HCEC 1CT (cell line): ENCODE results near the gene RFWD3.
"Not testable (repeated sequence)": the region's sequence is repeated elsewhere in the genome, so short reads cannot be mapped to it uniquely, and the experiment has no call there.

Source experiments
- DNase-seq: peaks from one replicate; pipeline ENCODE4 v3.0.0-alpha.2; 2017

Gene RFWD3

DNA sequence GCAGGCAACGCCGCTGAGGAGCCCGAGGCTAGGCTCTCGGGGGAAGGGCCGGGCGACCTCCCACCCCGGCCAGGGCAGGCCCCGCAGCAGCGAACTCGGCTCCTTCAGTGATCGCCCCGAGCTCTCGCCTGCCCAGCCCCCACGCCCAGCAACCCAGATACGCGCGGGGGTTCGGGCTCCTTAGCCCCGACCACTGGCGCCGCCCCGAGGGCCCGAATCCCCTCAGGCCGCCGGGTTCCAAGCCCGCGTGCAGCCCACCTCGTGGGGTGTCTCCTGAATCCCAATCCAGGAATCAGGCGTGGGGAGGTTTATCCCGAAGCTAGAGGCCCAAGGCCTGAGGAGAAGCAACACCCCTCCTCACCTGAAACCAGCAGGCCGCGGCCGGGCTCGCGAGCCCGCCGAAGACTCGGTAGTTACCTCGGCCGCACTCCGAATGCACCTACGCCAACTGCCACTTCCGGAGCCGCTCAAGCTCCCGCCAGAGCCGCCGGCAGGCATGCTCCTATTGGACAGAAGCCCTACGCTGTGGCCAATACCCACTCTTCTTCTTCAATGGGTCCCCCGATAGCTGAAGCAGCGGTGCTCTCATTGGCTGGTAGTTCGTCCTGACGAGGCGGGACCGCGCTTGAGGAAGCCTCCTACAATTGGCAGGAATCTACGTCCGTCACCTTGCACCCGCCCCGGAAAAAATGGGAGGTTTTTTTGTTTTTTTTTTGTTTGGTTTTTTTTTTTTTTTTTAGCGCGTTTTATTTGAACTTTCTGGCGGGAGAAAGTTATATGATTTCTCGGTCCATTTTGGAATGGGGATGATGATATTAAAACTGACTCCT is at the start of gene RFWD3:
RFWD3 (minus strand) TSS at position 453 of the 830 bp plus-strand sequence. CDS start 5,428 bp downstream, outside the sequence.
- DNase-seq: peak; percentile 99

DNA sequence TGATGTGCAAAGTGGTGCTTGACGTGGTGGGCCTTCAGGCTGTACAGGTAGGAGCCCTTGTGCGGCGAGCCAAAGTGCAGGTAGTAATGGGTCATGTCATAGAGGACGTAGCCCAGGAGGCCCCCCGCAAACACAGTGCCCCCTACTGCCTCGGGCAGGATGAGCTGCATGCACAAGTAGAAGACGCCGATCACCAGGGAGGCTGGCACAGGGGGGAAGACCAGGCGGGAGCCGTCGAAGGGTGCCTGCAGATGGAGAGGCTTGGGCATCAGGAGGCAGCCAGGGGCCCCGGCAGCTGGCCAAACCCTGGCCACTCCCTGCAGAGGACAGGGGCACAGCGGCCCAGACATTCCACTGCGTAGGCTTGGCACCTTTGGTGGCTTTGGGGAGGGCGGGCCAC is 49.7 kb upstream of the RFWD3 start:
- DNase-seq: no peak

DNA sequence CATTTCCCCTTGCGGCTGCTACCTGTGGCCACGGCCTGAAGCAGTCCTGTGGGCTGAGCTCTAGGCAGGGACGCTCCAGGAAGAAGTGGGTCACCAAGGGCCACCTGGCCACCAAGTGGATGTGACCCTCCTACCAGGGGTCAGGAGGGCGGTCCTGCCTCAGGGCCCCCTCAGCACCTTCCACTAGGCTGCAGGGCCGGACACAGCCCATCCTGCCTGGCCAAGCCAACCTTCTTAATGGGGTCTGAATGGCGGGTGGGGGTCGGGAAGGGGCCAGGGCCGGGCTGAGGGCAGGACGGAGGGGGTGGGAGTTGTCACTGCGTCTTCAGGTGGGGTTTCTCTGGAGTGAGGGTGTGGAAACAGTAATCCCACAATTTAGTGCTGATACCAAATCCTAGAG is 47.2 kb upstream of the RFWD3 start:
- DNase-seq: no peak

DNA sequence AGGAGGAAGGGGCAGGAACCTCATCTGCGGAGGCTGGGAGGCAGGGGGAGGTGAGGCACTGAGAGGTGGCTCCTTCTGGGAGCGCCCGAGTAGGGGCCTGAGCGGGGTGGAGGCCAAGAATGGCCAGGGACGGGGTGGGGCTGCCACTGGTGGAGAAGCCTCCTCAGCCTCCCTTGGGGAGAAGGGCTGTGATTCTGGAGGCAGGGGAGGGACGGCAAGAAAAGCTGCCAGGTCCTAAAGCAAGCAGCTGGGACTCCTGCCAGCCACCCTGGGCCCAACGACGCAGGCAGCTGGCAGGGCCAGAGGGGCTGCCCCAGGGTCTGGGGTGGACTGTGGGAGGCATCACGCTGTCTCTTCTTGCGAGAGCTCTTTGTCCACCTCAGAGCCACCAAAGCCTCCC is 46.6 kb upstream of the RFWD3 start:
- DNase-seq: no peak

DNA sequence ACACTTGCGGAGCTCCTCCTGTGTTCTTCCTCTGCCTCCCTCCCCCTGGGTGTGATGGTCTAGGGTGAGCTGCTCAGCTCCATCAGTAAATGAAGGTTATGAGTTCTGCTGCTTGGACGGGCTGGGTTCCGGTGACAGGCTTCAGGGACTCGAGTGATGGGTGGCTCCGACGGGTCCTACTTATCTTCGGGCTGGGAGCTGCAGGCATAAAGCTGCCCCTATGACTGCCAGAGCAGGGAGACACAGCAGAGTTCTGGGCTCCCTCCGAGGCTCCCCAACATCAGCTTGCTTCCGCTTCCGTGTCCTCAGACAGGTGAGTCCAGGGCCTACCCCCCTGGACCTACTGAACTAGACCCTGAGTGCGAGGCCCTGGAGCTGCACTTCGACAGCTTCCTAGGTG is 45.3 kb upstream of the RFWD3 start:
- DNase-seq: no peak

- no peak for DNase-seq
Measured at GRCh38 chr16:74710401-74710800, 43.7 kb upstream of the RFWD3 start.

DNA sequence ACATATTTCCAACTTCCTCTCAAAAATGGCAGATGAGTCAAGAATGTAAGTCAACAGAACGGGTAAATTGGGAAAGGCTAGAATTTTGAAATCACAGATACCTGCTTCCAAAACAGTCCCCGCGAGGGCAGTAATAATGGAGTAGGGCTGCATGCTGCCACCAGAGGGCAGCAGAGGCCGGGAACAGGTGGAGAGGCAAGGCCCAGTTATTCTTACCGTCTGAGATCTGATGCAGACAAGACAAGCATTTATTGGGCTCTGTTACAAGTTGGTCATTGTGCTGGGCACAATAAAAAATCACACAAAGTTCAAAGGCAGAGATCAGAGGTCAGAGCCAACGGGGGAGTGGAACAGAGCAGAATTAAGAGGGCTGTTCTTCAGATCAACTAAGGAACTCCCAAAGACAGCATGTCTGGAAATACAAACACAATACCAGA is 42.8 kb upstream of the RFWD3 start:
- peak; percentile 58 for DNase-seq

DNA sequence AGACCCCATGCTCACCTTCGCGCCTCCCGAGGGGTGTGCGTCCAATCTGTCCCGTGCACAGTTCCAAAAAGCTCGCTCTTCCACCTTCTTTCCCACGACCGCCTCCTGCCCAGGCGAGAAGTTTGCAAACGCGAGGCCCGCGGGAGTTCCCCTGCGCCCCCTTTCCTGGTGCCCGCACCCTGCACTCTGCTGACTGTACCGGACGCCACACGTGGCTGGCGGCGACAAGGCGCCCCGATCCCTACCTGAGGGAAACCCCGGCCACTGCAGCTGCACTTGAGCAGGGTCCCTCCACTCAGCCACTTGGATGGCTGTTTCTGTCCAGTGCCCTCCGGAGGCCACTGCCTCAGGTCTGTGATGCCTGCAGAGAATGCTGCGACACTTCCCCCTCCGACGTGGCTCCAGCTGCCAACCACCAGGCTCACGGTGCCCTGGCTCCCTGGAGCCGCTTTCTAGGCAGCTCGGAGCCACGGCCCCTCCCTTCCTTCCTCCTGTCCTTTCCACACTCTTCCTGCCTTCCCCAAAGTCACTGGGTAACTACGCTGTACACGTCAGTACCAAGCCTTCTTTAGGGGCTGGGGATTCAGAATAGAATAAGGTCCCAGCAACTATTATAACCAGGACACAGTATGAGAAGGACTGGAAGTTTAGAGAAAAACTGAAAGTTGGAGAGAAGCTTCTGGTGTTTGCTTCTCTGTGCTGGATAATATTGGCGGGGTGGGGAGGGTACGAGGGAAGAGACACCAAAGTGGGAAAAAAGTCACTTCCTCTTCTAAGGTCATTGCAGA is 34.0 kb upstream of the RFWD3 start, which contains the start of gene MLKL:
MLKL (minus strand) TSS at position 425 of the 788 bp plus-strand sequence. CDS start 5,105 bp downstream, outside the sequence.
- DNase-seq: peak; percentile 56

GRCh38 chr16:74700116-74700437 is 33.4 kb upstream of the RFWD3 start:
- DNase-seq: no peak

DNA sequence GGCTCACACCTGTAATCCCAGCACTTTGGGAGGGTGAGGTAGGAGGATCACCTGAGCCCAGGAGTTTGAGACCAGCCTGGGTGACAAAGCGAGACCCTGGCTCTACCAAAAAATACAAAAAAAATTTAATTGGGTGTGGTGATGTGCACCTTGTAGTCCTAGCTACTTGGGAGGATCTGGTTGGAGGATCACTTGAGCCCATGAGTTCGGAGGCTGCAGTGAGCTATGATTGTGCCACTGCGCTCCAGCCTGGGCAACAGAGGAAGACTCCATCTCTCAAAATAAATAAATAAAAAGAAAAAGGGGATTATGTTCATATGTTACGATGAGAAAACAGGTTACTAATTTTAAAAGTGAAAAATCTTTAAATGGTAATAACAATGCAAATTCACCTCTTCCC is 33.0 kb upstream of the RFWD3 start:
- no peak for DNase-seq

- DNase-seq: peak; percentile 18
Measured at GRCh38 chr16:74698222-74698621, 31.5 kb upstream of the RFWD3 start.

DNA sequence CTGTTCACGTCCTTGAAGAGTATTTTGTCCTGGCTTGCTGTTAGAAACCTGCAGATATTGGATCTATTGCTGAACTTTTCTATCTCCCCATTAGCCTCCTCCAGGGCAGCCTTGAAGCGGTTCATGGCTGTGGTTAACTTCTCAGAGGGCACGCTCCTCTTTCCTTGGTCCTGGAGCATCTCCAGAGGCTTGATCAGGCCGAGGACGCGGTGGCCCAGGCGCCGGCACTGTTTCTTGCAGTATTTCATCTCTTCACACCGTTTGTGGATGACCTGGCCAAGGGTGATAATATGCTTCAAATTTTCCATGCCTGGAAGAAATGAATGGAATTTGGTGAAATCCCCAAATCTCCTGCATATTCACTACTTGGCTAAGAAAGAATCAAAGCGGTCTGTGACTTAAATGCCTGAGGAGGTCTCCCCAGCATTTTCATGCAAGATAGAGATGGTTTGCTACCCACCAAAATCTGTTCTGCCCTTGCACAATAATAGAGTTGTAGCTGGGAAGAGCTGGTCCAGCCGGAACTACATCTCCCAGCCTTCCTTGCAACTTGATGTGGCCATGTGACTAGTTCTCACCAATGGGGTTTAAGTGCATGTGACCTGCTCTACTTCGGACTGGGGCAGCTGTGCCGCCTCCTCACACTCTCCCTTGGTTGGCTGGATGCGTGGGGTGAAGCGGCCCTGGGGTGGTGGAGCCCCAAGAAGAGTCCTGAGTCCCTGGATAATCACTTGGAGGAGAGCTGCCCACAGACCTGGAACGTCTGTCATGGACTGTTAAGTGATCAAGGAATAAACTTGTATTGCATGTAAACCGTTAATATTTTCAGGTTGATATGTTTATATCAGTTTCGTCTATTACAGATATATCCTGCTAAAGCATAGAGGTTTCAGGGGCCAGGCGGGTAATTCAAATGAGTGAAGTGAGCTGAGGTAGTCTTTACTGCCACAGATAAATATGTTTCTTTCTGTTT is 29.1 kb upstream of the RFWD3 start:
- peak; percentile 79 for DNase-seq

DNA sequence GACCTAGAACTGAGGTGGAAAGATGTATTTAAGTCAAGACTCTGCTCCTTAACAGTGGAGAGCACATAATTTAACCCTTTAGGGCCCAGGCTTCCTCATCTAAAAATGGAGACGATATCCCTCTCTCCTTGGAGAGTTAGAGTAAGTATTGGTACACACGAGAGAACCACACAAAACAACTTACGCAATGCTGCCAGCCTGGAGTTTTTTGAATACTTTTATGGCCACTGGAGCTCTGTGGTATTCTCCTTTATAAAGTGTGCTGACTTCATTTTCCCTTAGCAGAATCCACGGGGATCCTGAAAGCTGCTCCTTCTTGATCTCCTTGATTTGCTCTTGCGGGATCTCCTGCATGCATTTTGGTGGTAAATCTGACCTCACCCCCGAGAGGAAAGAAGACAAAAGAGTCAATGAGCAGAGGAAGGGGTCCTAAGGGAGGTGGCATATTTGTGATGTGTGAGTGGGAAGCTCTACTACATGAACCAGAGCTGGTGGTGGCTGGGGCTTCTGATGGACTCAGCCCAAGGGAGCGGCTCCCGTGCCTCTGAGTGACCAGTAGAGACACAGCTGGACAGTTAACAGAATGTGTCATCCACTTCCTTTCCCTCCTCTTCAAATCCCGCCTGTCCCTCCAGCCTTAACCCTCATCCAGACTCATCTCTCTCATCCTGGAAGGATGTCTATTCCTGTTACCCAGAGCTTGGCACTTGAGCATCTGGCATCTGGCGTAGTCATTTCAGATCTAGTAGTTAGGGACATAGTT is 24.6 kb upstream of the RFWD3 start:
- DNase-seq: no peak

DNA sequence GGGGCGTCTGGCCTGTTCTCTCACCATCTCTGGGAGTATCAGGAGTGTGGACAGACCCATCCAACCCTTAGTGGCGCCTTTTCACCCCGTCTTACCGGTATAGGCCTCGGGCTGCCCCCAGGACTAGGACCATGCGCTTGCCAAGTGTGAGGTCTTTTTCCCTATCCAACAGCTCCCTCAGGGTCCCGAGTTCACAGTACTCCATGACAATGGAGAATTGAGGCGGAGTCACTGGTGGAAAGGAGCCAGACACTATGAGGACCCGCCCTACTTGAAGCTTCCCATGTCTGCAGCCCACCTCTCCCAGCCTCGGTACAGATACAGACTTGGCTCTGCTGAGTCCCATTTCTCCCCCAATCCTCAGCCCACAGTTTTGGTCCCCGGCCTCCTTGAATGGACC is 15.9 kb upstream of the RFWD3 start:
- no peak for DNase-seq

GRCh38 chr16:74680681-74681080 is 14.0 kb upstream of the RFWD3 start:
- no peak for DNase-seq

DNA sequence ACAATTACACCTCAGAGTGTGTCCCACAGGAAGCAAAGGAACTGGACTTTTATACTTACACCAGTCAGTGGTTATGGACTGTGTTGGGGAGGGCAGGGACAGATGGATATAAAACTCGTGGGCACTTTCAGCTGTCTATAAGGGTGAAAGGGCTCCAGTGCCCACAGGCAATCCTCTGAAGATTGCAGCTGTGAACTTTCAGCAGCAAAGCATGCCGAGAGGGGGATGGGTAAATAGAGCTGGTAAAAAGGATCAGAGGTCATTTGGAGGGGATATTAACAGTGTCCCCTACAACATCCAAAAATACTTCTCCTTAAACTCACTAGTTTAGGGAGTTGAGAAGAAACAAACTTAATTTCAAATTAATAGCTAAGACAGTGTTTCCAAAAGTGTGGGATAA is 13.3 kb upstream of the RFWD3 start:
- DNase-seq: no peak

DNA sequence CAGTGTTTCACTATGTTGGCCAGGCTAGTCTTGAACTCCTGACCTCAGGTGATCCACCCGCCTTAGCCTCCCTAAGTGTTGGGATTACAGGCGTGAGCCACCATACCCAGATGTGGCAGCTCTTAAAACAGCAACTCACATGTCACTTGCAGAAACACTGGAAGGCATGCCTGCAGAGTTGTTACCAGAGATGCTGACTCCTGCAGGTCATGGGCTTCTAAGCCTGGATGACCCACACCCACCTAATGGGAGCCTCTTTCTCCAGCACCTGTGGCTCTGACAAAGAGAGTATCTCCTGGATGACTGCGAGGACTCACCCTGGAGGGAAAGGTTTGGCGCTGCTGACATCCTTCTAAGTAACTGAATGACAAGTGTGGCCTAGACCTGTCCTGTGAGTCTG is 11.2 kb upstream of the RFWD3 start:
- DNase-seq: no peak

DNA sequence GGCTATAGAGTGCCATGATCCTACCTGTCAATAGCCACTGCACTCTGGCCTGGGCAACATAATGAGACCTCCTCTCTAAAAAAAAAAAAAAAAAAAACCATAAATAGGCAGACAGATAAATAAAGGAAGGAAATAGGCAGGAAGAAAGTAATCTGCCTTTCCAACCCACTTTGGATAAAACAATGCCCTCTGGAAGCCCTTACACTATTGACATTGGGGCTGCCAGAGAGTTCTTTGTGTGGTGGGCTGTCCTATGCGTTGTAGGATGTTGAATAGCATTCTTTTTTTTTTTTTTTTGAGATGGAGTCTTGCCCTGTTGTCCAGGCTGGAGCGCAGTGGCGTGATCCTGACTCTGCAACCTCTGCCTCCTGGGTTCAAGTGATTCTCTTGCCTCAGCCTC is 7.2 kb upstream of the RFWD3 start:
- DNase-seq: no peak

DNA sequence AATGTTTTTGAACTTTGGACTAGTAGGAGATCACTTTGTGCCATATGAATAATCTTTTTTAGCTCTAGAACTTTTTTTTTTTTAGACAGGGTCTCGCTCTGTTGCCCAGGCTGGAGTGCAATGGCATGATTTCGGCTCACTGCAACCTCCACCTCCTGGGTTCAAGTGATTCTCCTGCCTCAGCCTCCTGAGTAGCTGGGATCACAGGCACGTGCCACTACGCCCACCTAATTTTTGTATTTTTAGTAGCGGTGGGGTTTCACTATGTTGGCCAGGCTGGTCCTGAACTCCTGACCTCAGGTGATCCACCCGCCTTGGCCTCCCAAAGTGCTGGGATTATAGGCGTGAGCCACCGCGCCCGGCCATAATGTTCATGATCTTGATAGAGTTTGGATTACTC is 2.2 kb upstream of the RFWD3 start:
- not testable (repeated sequence) for DNase-seq

DNA sequence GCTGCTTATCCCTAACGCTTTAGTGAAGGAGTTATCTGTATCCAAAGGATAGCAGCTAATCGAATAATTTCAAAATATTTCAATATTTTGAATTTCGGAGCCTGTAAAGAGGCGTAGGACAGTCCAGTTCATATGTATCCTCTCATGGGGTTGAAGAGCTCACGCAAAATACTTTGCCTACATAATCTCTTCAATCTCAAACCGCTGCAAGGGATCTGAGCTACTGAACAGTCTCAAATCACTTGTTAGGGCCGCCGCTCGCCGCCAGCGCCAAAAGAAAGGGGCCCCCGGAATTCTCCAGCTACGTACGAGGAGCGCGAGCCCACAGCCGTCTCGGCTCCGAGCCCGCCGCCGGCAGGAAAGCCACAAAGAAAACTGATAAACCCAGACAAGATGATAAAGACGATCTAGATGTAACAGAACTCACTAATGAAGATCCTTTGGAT is 601 bp upstream of the RFWD3 start:
- peak; percentile 30 for DNase-seq

DNA sequence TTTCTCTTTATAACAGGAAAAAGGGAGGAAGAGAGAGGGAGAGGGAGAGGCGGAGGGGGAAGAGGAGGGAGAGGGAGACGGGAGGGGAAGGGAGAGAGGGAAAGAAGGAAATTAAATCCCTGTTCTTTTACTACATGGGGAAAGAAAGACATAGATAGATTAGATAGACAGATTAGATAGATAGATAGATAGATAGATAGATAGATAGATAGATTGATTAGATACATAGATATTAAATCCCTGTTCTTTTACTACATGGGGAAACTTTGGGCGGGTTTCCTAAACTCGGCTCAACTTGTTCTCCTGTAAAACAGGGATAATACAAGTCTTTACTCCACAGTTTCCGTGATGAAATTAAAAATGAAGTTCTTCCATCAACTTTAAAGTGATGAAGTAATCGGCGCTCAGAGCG is 661 bp downstream of the RFWD3 start:
- no peak for DNase-seq

DNA sequence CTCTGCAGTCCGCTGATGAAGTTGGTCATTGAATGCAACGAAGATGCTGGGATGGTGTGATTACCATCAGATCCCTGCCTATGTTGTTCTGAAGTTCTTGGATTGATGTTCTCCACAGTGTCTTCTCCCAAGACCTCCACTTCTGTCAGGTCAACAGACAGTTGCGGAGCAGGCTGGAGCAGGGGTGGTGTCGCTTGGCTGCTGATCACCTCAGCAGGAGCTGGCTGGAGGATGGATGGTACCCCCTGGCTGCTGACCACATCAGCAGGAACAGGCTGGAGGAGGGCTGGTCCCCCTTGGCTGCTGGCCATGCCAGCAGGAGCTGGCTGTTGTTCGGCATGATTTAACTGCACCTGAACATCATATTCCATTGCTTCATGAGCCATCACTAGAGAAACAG is 5.6 kb downstream of the RFWD3 start:
- no peak for DNase-seq
